Hematopoietic multipotent progenitor cell treated with erythropoietin and hydrocortisone succinate and interleukin-3 and kit ligand, for 17 days (in vitro differentiated cells): ENCODE data around the gene ALDOA.
A peak's percentile ranks its signal among the peaks of the same experiment; 100 is the strongest.
"Not testable (repeated sequence)": the region's sequence is repeated elsewhere in the genome, so short reads cannot be mapped to it uniquely, and the experiment has no call there.

Experiments
- DNase-seq: peaks from one replicate; pipeline ENCODE4 v3.0.0-alpha.2; 2015; ENCODE audit warnings: low spot score

ALDOA gene

GRCh38 chr16:30090610-30091331 lies 25.2 kb downstream of the ALDOA start:
- no peak for DNase-seq

GRCh38 chr16:30091474-30092372 lies 26.2 kb downstream of the ALDOA start, which contains the start of gene TBX6:
Gene TBX6 (minus strand): TSS chr16:30091924. CDS start chr16:30091193, 731 bp downstream.
- DNase-seq = peak; percentile 91

- peak; percentile 44 for DNase-seq
Observed at GRCh38 chr16:30092373-30093010, 26.9 kb downstream of the ALDOA start.

GRCh38 chr16:30094541-30095165 lies 29.1 kb downstream of the ALDOA start:
- no peak for DNase-seq

- peak; percentile 56 for DNase-seq
Observed at GRCh38 chr16:30095166-30096078, 29.9 kb downstream of the ALDOA start.

- peak; percentile 90 for DNase-seq
Observed at GRCh38 chr16:30096105-30096861, 30.7 kb downstream of the ALDOA start, which contains the start of gene YPEL3. Gene YPEL3 (minus strand): TSS chr16:30096213. CDS start chr16:30095482, 731 bp downstream.

- DNase-seq = no peak
Observed at GRCh38 chr16:30096862-30097563, 31.5 kb downstream of the ALDOA start.

GRCh38 chr16:30104090-30104489 lies 38.5 kb downstream of the ALDOA start:
- DNase-seq = no peak

- no peak for DNase-seq
Observed at GRCh38 chr16:30104492-30104891, 38.9 kb downstream of the ALDOA start.

GRCh38 chr16:30108059-30108850 lies 42.7 kb downstream of the ALDOA start:
- DNase-seq = no peak

- DNase-seq = no peak
Observed at GRCh38 chr16:30110661-30111060, 45.1 kb downstream of the ALDOA start.

GRCh38 chr16:30112197-30113030 lies 46.9 kb downstream of the ALDOA start:
- peak; percentile 56 for DNase-seq

GRCh38 chr16:30113031-30113710 lies 47.6 kb downstream of the ALDOA start, which contains the start of gene GDPD3:
Gene GDPD3 (minus strand): TSS chr16:30113537. CDS start chr16:30113478, 59 bp downstream.
- DNase-seq = no peak

GRCh38 chr16:30113711-30114333 lies 48.3 kb downstream of the ALDOA start:
- no peak for DNase-seq

- DNase-seq = no peak
Observed at GRCh38 chr16:30114411-30114810, 48.9 kb downstream of the ALDOA start.

- not testable (repeated sequence) for DNase-seq
Observed at GRCh38 chr16:30114833-30115232, 49.3 kb downstream of the ALDOA start.
